PC-3 (cell line): ENCODE measurements around the gene DPH6.

Experiments
- EZH2 ChIP-seq: fragments of 300-600 bp; sonication (generic); IDR thresholded peaks from one replicate; pipeline ENCODE4 v1.6.1; 2017; ENCODE audit warnings: antibody characterized with exemption, mild to moderate bottlenecking, low read length; ENCODE audit not compliant: unreplicated experiment
- EZH2phosphoT487 ChIP-seq: fragments of 300-600 bp; sonication (generic); IDR thresholded peaks from 2 replicates; pipeline ENCODE4 v1.6.1; 2018; ENCODE audit warnings: mild to moderate bottlenecking, antibody characterized with exemption, low read length, borderline replicate concordance
- TF ChIP-seq, protein P1 (sequence below): fragments of 300-600 bp; sonication (generic); conservative IDR thresholded peaks from 2 replicates; pipeline ENCODE4 v1.5.1; 2017; ENCODE audit warnings: antibody characterized with exemption, low read depth, mild to moderate bottlenecking, low read length

DNA sequence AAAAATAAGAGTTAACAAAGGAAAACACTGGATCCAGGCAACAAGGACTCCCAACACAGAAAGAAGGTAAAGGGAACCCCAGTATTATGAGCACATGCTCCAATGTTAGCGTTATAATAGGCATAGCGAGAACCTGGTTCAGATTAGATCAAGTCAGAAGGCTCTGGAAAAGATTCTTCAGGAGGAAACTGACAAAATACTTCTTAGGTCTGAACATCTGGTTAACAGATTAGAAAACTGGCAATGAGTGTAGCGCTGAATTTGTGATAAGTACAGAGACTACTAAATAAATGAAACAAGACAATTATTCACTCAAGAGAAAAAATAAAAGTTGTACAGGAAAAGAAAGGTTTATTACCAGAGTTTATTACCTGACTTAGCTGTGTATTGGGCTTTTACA lies 146.1 kb downstream of the DPH6 start:
- TF ChIP-seq, protein P1, sequence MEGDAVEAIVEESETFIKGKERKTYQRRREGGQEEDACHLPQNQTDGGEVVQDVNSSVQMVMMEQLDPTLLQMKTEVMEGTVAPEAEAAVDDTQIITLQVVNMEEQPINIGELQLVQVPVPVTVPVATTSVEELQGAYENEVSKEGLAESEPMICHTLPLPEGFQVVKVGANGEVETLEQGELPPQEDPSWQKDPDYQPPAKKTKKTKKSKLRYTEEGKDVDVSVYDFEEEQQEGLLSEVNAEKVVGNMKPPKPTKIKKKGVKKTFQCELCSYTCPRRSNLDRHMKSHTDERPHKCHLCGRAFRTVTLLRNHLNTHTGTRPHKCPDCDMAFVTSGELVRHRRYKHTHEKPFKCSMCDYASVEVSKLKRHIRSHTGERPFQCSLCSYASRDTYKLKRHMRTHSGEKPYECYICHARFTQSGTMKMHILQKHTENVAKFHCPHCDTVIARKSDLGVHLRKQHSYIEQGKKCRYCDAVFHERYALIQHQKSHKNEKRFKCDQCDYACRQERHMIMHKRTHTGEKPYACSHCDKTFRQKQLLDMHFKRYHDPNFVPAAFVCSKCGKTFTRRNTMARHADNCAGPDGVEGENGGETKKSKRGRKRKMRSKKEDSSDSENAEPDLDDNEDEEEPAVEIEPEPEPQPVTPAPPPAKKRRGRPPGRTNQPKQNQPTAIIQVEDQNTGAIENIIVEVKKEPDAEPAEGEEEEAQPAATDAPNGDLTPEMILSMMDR: no peak
- no peak for TF ChIP-seq EZH2
- no peak for TF ChIP-seq EZH2phosphoT487
